HG03196 (cell line): ENCODE measurements around the gene DUSP8.

Experiments
- ATAC-seq: cut with Tn5 transposase; IDR thresholded peaks from one replicate; pipeline ENCODE4 v1.9.1; 2021; ENCODE audit not compliant: unreplicated experiment

Gene DUSP8

DNA sequence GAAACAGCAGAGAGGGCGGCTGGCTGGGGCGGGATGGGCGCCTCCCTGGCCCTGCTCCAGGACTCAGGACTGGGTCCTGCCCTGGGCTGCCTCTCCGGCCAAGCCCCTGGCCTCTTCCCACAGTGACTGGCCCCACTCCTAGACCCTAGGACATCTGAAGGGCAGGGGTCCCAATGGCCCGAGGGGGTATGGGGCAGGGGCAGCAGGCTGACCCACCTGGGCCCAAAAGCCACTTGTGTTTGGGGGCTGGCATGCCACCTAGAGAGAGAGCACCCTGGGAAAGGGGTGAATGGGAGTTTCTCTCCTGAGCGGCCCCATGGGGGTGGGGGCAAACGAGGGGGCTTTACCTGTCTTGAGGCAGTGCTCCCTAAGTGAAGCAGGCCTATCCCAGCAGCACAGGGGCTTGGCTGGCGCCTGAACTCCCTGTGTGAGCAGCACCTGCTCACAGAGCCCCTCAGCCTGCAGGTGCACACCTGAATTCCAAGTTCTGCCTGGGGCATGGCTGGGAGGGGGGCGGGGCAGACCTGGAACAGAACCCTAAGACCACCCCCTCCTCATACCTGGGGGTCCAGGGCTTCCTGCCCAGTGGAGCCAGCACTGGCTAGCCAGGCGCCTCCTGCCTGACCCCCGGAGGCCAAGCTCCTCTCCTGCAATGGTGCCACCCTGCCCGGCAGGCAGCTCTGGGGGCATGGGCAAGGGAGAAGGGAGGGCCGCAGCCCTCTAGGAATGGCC is 16.9 kb downstream of the DUSP8 start:
- no peak for ATAC-seq

DNA sequence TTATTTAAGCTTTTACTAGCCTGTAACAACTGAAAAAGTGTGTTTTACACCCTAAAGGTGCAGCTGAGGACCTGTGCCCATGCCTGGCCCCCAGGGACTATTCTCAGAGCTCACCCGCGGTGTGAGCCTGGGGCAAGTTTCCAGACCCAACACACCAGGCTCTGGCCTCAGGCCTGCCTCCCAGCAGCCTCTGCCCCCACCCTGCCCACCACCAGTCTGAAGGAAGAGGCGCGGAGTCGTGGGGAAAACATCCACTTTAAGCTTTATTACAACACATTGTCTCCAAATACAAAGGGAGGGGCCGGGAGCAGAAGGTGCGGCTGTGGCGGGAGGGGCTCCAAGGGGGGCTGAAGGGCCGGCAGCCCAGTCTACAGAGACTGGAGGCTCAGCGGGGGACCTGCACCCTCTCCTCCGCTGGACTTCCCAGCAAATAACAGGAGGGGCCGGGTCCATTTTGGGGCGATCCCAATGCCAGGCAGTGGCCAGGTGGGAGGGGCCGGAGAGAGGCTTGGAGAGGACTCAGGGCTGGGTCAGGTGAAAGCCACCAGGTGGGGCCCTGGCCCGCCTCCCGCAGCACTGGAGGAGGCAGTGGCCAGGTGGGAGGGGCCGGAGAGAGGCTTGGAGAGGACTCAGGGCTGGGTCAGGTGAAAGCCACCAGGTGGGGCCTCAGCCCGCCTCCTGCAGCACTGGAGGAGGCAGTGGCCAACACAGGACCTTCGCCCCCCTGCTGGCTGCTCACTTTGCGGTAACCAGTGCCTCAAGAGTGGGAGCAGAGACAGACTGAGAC is 18.1 kb downstream of the DUSP8 start:
- no peak for ATAC-seq

DNA sequence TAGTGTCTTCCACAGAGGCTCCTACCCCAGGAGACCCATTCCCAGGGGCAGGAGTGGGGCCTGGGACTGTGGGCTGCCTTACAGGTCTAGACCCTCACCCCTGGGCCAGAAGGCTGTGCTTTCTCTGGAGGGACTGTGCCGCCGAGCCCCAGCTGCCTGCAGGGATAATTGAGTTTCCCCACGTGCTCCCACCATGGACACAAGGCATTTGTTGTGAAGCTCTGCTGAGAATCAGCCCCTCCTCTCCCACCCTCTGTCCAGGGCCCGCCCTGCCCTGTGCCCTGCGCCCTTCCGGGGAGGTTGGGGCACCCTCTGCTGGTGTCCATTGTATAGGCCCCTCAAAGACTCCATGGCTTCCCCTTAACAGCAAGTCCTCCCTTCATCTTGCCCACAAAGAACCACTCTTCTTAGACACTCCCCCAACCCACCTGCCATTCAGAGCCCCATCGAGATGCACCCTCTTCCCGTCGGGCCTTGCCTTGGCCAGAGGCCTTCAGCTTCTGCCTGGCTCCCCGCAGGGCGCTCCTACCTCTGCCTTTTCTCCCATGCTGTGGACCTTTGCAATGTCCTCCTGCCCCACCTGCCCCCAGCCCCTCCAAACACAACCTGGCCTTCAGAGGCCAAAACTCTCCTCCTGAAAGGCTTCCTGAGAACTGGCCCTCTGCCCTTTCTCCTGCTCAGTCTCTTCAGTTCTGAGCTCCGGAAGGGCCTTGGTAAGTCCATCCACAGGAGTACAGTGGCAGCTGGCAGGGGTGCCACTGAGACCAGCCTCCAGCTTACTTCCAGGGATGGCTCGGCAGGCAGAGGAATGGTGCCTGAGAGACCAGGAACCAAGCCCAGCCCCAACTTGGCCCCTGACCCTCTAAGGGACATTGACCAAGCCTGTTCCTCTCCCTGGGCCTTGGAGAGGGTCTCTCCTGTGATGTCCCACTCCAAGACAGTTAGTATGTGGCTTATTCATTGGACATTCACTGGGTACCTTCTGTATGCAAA is 22.4 kb downstream of the DUSP8 start:
- no peak for ATAC-seq

DNA sequence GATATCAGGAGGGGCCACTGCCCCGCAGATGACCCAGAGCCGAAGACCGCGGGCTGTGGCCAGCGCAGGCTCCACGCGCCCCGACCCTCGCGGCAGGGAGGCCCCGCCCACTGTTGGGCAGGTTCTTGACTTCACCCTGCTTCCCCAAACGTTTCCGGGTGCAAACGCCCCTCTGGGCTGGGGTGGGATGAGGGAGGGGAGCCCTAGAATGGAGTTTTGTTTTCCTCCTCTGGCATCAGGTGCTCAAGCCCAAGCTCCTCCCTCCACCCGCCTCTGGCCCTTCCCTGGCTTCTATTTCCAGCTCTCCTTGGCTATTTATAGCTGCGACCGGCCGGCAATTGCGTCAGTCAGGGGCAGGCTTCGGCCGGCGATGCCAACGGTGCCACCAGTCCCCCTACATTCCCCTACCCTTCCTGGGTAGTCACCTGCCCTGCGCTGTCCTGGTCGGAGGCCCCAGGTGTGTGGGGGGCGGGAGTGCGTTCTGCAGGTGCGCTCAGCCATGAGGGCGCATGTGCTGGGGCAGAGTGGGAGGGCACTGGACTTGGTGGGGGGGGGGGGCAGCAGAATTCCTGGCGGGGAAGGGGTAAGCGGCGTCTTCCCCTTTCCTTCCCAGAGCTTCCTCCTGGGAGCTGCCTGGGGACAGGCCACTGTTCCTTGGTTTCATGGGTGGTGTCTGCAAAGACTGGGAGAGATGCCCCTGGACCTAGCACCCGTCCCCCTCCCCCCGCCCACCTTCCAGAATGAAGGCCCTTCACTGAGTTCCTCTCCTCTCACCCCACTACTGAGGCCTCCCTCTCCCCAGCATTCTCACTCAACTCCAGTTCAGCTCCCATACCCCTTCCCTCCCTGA is 23.6 kb downstream of the DUSP8 start:
- ATAC-seq, result no peak

DNA sequence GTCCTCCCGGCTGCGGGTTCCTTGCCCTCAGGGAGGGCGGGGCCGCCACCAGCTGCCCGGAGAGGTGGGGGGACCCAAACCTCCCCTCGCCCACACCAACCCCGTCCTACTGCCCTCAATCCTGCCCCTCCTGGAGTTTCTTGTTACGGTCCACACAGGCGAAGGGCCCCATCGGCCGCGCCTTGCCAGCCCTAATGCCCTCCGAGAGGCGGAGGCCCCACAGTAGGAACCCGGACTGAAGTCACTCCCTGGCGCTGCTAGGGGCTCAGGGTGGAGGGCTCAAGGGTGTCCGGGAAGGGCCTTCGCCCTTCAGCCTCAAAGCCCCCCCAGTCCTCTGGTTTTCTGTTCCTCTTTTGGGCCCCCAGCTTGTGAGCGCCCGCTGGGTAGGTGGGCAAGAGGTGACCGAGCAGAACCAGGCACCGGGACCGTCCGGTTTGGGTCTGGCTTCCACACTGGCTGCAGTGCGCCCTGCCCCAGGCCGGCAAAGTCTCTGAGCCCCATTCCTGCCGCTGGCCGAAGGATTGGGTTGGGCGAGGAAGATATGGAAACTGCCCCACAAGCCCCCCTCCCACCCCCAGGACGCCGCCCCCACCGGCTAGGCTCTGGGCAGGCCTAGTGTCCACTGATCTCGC is 24.5 kb downstream of the DUSP8 start:
- ATAC-seq, result no peak

DNA sequence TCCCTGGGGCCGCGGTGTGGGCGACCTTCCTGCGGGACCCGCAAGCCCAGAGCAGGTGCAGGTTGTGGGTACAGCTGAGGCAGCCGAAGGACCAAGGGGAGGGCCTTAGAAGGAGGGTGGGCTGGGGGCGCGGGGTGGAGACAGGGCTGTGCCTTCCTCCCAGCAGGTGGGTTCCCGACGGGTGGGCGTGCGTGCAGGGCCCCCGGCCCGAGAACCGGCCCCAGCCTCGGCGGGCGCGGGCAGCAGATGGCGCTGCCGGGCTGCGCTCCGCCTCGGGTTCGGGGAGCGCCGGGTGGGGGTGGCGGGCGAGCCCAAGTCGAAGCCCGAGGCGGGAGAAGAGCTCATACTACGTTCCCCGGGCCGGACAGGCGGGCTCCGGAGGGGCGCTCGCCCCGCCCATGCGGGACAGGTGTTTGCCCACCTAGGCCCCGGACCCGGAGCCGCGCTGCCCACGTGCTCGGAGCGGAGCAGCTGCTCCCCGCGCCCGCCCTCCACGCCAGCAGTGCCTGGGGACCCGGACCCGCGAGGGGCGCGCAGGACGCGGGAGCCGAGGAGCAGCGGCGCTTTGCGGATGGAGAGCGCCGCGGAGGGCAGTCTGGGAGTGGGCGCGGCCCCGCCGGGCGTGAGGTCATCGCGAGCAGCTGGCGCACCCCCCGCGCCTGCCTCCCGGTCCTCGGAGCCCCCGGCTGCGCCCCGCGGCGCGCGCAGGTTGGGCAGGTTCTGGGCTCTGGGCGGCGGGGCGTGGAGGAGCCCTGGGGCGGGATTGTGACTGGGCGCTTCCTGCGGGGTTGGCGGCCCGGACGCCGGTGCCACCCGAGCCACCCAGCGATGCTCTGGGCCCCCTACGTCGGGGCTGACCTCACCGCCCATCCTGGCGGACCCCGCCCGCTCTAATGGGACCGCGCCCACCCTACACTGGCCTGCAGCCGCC is 25.3 kb downstream of the DUSP8 start:
- ATAC-seq, result no peak

DNA sequence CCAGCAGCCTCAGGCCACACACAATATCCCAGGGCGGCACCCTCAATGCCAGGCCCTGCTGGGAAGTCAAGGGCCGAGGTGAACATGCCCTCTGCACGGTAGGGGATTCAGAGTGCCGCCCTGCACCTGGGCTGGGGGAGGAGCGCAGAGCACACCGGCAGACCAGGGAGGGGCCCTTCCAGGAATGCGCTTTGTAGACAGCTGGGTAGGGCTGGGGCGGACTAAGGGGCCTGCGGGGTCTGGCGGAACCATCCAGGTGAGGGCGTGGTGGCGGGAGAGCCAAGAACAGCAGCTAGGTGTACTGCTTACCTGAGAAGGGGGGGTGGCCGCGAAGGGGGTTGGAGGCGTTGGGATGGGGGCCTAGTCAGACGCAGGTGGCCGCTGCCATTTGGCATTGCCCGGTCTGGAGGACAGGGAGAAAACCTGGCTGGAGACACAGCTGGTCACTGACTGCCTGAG is 26.0 kb downstream of the DUSP8 start:
- no peak for ATAC-seq

DNA sequence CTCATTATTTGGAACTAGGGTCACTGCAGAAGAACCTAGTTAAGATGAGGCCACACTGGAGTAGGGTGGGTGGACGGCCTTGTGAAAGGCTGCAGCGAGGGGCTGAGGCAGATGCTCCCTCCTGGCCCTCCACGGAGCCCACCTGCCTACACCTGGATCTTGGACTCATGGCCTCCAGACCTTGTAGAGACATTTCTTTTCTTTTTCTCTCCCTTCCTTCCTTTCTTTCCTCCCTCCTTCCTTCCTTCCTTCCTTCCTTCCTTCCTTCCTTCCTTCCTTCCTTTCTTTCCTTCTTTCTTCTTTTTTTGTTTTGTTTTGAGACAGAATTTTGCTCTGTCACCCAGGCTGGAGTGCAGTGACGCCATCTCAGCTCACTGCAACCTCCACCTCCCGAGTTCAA is 26.6 kb downstream of the DUSP8 start:
- no peak for ATAC-seq

DNA sequence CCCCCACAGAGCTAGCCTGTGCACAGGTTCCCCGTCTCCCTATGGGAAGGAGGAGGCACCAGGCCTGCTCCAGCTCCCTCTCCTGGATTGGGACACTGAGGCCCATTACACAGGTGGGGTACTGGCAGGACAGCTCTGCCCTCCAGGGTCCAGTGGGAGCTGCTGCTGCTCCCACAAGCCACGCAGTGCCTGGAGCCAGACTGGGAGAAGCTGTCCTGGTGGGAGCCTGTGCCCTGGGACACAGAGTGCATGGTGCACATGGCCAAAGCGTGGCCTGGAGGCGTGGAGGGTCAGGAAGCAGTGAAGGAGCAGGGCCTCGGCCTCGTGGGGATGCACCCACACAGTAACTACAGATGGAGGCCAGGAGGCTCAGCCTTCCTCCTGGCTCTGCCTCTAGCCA is 27.5 kb downstream of the DUSP8 start:
- no peak for ATAC-seq

DNA sequence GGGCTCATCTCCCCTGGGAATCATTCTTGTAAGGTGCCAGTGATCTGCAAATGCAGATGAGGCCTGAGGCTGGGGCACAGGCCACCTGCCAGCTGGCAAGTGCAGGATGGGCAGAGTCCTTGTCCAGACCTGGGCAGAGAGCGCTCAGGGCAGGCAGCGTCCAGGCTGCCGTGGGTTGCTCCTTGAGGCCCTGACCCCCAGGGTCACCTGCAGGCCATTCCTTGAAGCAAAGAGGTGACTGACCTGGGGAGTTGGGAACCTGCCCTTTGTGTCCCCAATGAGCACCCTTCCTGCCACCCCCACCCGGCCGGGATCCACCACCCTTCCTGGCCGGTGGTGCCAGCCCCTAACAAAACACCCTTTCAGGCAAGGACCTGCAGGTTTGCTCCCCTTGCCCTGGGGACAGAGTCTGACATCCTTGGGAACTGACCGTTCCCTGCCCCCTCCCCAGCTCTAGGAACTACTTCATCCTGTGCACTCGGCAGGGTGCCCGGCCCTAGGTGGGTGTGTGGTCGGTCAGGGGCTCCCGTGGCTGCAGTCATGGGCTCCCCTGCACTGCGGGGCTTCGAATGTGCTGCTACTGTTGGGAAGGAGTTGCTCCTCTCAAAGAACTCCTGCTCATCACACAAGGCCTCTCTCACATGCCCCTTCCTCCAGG is 28.3 kb downstream of the DUSP8 start:
- ATAC-seq, result no peak

DNA sequence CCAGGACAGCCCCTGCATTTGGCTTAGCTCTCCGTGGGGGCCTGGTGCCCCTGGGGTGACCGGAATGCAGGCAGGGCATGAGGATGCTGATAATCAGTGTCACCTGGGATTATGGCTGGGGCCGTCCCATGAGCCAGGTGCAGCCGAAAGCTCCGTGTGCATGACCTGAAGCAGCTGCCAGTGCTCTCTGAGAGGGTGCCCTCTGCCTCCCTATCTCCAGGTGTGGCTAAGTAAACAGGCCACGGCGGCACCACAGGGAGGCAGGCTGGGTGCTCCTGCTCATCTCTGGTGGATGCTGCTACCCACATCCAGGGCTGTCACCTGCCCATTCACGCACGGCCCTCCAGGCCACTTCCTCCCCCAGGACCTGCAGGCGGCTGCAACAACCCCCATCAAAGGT is 29.8 kb downstream of the DUSP8 start:
- no peak for ATAC-seq

DNA sequence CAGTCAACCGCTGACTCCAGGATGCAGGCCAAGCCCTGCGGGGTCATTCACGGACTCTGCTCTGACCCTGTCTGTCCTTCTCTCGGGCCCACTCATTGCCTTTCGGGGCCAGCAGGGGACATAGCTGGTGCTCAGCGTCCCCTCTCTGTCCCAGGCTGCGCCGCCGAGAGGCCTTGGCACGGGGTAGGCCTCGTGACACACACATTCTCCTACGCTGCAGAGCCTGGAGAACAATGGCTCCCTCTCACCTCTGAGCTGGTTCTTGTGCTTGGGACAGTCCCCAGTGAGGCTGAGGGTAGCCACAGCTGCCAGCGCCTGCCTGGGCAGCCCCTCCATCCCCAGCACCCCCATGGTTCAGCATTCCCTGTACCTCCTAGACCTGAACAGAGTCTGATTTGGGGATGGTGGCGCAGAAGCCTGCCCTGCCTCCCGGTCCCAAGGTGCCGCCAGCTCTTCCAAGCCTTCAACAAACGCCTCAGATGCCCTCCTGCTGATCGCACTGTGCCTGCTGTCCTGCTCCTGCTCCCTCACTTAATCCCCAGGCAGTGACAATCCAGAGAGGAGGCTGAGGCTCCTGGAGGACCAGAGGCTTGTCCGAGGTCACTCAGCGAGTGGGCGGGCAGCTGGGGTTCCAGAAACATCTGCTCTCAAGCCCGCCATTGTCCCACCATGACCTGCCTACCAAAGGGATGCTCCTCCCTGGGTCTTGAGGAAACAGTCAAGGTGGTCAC is 30.4 kb downstream of the DUSP8 start:
- ATAC-seq, result no peak

DNA sequence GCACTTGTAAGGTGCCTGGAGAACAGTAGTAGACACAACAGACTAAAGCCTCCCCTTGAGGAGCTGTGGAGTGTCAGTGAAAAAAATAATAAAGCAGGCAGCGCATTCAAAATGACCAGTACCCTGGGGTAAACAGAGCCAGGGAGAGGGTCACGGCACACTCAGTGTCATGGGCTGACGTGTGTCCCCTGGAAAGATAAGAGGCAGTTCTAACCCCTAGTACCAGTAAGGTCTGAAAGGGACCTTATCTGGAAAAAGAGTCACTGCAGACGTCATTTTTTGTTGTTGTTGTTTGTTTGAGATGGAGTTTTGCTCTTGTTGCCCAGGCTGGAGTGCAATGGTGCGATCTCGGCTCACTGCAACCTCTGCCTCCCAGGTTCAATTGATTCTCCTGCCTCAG is 32.0 kb downstream of the DUSP8 start:
- ATAC-seq, result no peak

DNA sequence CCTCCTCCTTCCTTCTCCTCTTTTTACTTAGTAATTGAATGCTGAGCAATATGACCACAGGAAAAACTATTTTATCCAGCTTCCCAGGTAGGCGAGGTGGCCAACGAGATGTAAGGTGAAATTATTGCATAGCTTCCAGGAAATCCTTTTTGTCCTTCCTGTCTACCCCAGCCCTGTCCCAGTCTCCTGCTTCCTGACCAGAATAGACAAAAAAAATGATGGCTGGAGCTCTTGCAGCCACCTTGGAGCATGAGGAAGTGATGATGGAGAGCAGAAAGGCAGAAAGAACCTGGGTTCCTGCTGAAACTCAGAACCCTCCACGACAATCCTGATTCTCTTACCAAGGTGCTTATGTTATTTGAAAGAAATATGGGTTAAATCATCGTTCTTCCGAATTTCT is 33.9 kb downstream of the DUSP8 start:
- ATAC-seq, result no peak

DNA sequence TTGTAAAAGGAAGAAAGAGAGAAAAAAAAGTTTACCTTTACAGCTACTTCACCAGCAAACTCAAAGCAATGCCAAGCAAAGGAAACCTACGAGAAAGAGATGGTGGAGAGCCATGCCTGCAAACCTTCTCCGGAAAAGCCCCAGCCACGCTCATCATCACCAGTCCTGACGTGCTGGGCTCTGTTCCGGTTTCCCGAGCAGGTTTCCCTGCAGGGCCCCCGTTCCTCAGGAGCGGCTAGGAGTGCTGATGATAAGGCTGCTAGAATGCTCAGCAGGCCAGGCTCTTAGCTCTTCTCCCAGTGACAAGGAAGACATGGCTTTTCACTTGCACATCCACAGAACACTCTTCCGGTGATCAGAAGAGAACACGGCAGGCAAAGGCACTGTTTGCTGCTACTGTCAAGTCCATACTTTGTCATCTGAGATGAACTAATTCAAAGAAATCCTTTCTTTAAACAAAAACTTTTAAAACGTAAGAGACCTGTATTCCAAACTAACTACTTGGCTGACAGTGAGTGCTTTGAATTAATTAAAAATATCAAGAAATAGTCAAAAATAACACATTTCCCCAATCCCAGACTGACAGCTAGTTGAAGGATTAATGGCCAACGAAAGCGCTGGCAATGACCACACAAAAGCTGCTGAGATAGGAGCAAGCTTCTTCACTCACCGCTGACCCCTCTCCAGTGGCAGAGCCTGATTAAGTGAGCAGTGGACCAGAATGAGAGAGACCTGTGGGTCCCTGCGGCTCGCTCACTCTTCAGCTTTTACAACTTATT is 35.8 kb downstream of the DUSP8 start:
- no peak for ATAC-seq

DNA sequence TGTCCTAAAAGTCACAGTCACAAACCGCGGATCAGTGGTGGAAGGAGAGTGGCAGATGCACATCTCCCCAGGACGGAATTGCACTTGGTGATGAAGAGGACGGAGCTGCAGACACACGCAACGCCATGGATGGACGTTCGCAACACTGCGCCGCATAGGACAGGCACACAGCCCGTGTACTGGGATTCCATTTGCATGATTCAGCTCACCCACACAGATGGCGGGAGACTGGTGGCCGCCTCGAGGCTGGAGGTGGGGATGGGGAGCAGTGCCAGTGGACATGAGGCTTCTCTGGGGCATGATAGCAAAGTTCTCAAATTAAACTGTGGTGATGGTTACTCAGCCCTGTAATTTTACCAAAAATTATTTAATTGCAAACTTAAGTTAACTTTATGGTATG is 37.4 kb downstream of the DUSP8 start:
- no peak for ATAC-seq

DNA sequence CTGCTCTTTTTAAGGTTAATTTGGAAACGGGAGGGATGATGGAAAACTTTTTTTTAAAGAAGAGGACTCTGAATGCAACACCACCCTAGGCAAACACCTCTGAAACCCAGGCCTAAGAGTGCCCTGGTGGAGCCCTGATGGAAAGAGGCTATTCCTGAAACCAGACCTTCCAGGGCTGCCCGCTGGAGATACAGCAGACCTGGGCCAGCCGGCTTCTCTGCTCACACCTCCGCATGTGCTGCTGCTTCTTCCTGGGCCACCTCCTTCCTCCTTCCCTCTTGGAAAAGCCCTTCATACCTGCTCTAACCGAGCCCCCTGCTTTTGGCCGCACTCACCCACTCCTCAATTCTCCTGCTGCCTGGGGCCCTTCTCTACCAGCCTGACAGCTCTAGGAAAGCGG is 37.9 kb downstream of the DUSP8 start:
- no peak for ATAC-seq
